HepG2 (cell line): ENCODE measurements around the gene POP7. TPM values are rescaled to one million over a fixed set of nuclear protein-coding genes. Genes with fewer than 3 reads are reported as not detected.

Experiments used
- CHD2 ChIP-seq: IDR thresholded peaks from 2 replicates; pipeline ENCODE4 v1.6.1; 2011; ENCODE audit warnings: low read depth, low read length, improper control_type of control experiment
- CREB1 ChIP-seq, 2 experiments: fragments of 450-650 bp in 1 of 2; IDR thresholded peaks; 2 replicates each; pipeline ENCODE4 v1.6.1; 2016 to 2017; ENCODE audit warnings: control low read depth in 1 of 2, mild to moderate bottlenecking in 1 of 2, missing compliant biosample characterization in 1 of 2, missing genetic modification characterization in 1 of 2
- IRX3 ChIP-seq: sonication (generic); formaldehyde crosslinking; IDR thresholded peaks from 2 replicates; pipeline ENCODE4 v1.8.1; 2023; ENCODE audit warnings: mild to moderate bottlenecking, low read depth, missing genetic modification reagents, borderline replicate concordance
- KDM6A ChIP-seq: IDR thresholded peaks from 2 replicates; pipeline ENCODE4 v1.6.1; 2016; ENCODE audit warnings: low read depth
- RXRA ChIP-seq: sonication (generic); formaldehyde crosslinking; IDR thresholded peaks from 2 replicates; pipeline ENCODE4 v1.5.1; 2020; ENCODE audit warnings: missing genetic modification reagents
- SKI ChIP-seq: fragments of 450-650 bp; IDR thresholded peaks from one replicate; pipeline ENCODE4 v1.6.1; 2018; ENCODE audit warnings: mild to moderate bottlenecking; ENCODE audit not compliant: partially characterized antibody
- THAP7 ChIP-seq: sonication (generic); formaldehyde crosslinking; IDR thresholded peaks from 2 replicates; pipeline ENCODE4 v1.8.1; 2023; ENCODE audit warnings: mild to moderate bottlenecking, missing genetic modification reagents
- ZBTB4 ChIP-seq: sonication (generic); formaldehyde crosslinking; IDR thresholded peaks from 2 replicates; pipeline ENCODE4 v1.4.0; 2020; ENCODE audit warnings: missing genetic modification reagents, mild to moderate bottlenecking, borderline replicate concordance
- ZKSCAN8 ChIP-seq: IDR thresholded peaks from 2 replicates; pipeline ENCODE4 v1.6.1; 2016; ENCODE audit warnings: borderline replicate concordance, missing genetic modification reagents, missing compliant biosample characterization
- ZNF383 ChIP-seq: sonication (generic); formaldehyde crosslinking; IDR thresholded peaks from 2 replicates; pipeline ENCODE4 v1.4.0; 2020; ENCODE audit warnings: missing genetic modification reagents, mild to moderate bottlenecking, borderline replicate concordance
- ZNF639 ChIP-seq: conservative IDR thresholded peaks from 2 replicates; pipeline ENCODE4 v1.6.1; 2018; ENCODE audit warnings: missing genetic modification reagents
- ZNF646 ChIP-seq: sonication (generic); formaldehyde crosslinking; IDR thresholded peaks from 2 replicates; pipeline ENCODE4 v1.9.0; 2021; ENCODE audit warnings: mild to moderate bottlenecking, missing genetic modification reagents
- ZSCAN25 ChIP-seq: sonication (generic); formaldehyde crosslinking; IDR thresholded peaks from 2 replicates; pipeline ENCODE4 v1.8.0; 2022; ENCODE audit warnings: mild to moderate bottlenecking, missing genetic modification reagents
- polyA plus RNA-seq, 8 experiments: library from polyadenylated mRNA; depleted of rRNA in 3 of 8; stranded (reverse) in 7 of 8; unstranded in 1 of 8; fragments of >200 nt; fragmentation: Illumina TruSeq in 4 of 8; extraction: Trizol in 4 of 8; gene quantifications; 2 replicates each; pipeline versions ENCODE4 v1.2.1 to v1.2.3, GENCODE V29; 2011 to 2016; ENCODE audit warnings: low read depth in 4 of 8, missing spikeins in 1 of 8, mixed read lengths in 1 of 8; ENCODE audit not compliant: insufficient read depth in 1 of 8
- total RNA-seq, 5 experiments: library from RNA; depleted of rRNA; stranded (reverse); fragments of >200 nt; fragmentation: Illumina TruSeq; extraction: Trizol; gene quantifications; 2 replicates each; pipeline ENCODE4 v1.2.3, GENCODE V29; 2016; ENCODE audit warnings: low read depth in 1 of 5

POP7 gene
- total and polyA plus RNA-seq, 2 of the 13 experiments (the other 11 are each of a cell fraction or from before 2014, with no cell fraction given): 63.9 to 91.1 TPM

GRCh38 chr7:100673302-100673941 lies 32.5 kb upstream of the POP7 start, which contains the start of gene GNB2 (continued):
- TF ChIP-seq ZNF646 (CRISPR knock-in tag) (no peak), IRX3 (no peak), ZNF383 (CRISPR knock-in tag) (no peak), RXRA (peak; percentile 49; the same call in 1 of the 2 replicates), CREB1 (IDR thresholded peaks at IDR 0.05) (peak; percentile 84), CREB1 (CRISPR knock-in tag; IDR thresholded peaks at IDR 0.05) (no peak; the same call in 1 of the 2 replicates), ZSCAN25 (no peak; the same call in 1 of the 2 replicates), ZBTB4 (CRISPR knock-in tag) (no peak), THAP7 (CRISPR knock-in tag) (no peak), SKI (peak; percentile 96), ZNF639 (CRISPR knock-in tag) (peak; percentile 93), ZKSCAN8 (CRISPR knock-in tag) (no peak), CHD2 (peak; percentile 88), KDM6A (no peak)
